Right lobe of liver (tissue), 6 donors: Measurements from ENCODE around the gene MAP3K9. TPM values are rescaled to one million over a fixed set of nuclear protein-coding genes. Genes with fewer than 3 reads are reported as not detected.

Experiments used
- ATAC-seq, 4 donors: fragments of 200-7000 bp; cut with Tn5 transposase; one replicate each; pipeline ENCODE4 v1.9.1; 2020; ENCODE audit warnings: mild to moderate bottlenecking in 4 of 4, moderate library complexity in 4 of 4
- DNase-seq, 3 donors: peaks; one replicate each; pipeline ENCODE4 v3.0.0-alpha.2; 2020
- H3K27ac ChIP-seq, 3 donors: fragments of 200-600 bp; one replicate each; pipeline ENCODE4 v1.8.0; 2022
- H3K27me3 ChIP-seq, 2 donors: fragments of 200-600 bp; one replicate each; pipeline ENCODE4 v1.8.0; 2022
- H3K36me3 ChIP-seq, 4 donors: fragments of 200-600 bp; sonication (generic) in 1 of 4; one replicate each; pipeline versions ENCODE4 v1.5.1 to v1.8.0; 2017 to 2022; ENCODE audit warnings: control low read depth in 1 of 4
- H3K4me1 ChIP-seq, 4 donors: fragments of 200-600 bp; sonication (generic) in 1 of 4; one replicate each; pipeline versions ENCODE4 v1.5.1 to v1.8.0; 2017 to 2022; ENCODE audit warnings: control low read depth in 1 of 4
- H3K4me3 ChIP-seq, 3 donors: fragments of 200-600 bp; one replicate each; pipeline ENCODE4 v1.8.0; 2022
- H3K9me3 ChIP-seq, 4 donors: fragments of 200-600 bp; sonication (generic) in 1 of 4; one replicate each; pipeline versions ENCODE4 v1.5.1 to v1.8.0; 2017 to 2022; ENCODE audit warnings: control low read depth in 1 of 4
- POLR2A ChIP-seq: fragments of 450-650 bp; IDR thresholded peaks from one replicate; pipeline ENCODE4 v1.6.1; 2017; ENCODE audit warnings: antibody characterized with exemption, mild to moderate bottlenecking
- WGBS: methylation state at CpG from one replicate; pipeline ENCODE4 v1.1.6; 2018; ENCODE audit warnings: low coverage, low lambda C conversion rate; ENCODE audit not compliant: insufficient coverage; ENCODE audit errors: missing lambda C conversion rate; 5-methylcytosine and 5-hydroxymethylcytosine counted together
- intact Hi-C, 2 donors: fragments of 100-400 bp; cut with DNase I; formaldehyde crosslinking; loops; one replicate each; pipeline versions ENCODE4 v1.11.2 to v1.14.1; 2022
- total RNA-seq, 6 experiments: library from RNA; depleted of rRNA in 2 of 6; stranded (reverse); fragments of >200 nt in 2 of 6; fragmentation: NEBNext Ultra II Directional in 3 of 6; extraction: Animal tissue kit (Norgen Biotek cat#: 25700) in 3 of 6; gene quantifications; one replicate each; pipeline versions ENCODE4 v1.1.0 to v1.2.4, GENCODE V29; 2016 to 2023
- TF ChIP-seq, protein P1 (sequence below), 4 donors: fragments of 200-600 bp in 3 of 4; fragments of 450-650 bp in 1 of 4; IDR thresholded peaks; one replicate each; pipeline versions ENCODE4 v1.5.1 to v1.8.0; 2016 to 2022; ENCODE audit warnings: antibody characterized with exemption in 4 of 4, mild to moderate bottlenecking in 2 of 4
- donor health status: DM: no; HTN: yes; CAD: no.
- donor health status: DM: no; HTN: no; CAD: no.
- donor health status: DM: no; HTN: no; CAD: no.
- donor health status: DM: no; HTN: yes; CAD: no.
- donor health status: DM: no; HTN: yes; CAD: no.

MAP3K9 gene
- total RNA-seq, 6 experiments from 2014 or later = 2.0 to 3.6 (median 2.7) TPM

DNA sequence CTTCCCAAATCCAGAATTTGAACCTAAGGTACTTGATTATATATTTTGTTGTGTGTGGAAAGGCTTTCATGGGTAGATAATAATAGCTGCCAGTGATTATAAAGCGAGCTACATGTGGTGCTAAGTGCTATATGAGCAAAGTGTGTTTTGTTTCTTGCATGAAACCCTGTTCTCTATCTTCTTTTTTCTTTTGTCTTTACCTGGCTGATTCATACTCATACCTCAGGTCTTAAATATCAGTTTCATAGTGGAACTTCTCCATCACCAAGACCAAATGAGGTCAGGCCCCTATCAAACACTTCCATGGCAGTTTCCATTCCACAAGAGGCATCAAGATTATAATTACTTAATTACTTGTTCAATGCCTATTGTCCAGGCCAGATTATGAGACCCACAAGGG, 6.9 kb downstream of the MAP3K9 start:
- H3K27me3 ChIP-seq = no peaks in the 10 kb centered on the region
- 83% methylated on average over 1 of the region's 1 CpG for WGBS
- intact Hi-C loops = loop anchor here in 1 of 2 donors (10.0 kb wide), 1 partner anchor 68 kb away; no protein-coding TSS in a partner anchor
- H3K4me3 ChIP-seq = no peak overlapping the region
- no peaks in the 10 kb centered on the region for H3K9me3 ChIP-seq
- H3K4me1 ChIP-seq = no peaks in the 10 kb centered on the region
- no peak for TF ChIP-seq POLR2A
- TF ChIP-seq, protein P1, sequence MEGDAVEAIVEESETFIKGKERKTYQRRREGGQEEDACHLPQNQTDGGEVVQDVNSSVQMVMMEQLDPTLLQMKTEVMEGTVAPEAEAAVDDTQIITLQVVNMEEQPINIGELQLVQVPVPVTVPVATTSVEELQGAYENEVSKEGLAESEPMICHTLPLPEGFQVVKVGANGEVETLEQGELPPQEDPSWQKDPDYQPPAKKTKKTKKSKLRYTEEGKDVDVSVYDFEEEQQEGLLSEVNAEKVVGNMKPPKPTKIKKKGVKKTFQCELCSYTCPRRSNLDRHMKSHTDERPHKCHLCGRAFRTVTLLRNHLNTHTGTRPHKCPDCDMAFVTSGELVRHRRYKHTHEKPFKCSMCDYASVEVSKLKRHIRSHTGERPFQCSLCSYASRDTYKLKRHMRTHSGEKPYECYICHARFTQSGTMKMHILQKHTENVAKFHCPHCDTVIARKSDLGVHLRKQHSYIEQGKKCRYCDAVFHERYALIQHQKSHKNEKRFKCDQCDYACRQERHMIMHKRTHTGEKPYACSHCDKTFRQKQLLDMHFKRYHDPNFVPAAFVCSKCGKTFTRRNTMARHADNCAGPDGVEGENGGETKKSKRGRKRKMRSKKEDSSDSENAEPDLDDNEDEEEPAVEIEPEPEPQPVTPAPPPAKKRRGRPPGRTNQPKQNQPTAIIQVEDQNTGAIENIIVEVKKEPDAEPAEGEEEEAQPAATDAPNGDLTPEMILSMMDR (IDR thresholded peaks at IDR 0.05) = no peak
- H3K27ac ChIP-seq = no peak overlapping the region
- DNase-seq = no peak
- no peaks in the 10 kb centered on the region for H3K36me3 ChIP-seq
- no peak for ATAC-seq

DNA sequence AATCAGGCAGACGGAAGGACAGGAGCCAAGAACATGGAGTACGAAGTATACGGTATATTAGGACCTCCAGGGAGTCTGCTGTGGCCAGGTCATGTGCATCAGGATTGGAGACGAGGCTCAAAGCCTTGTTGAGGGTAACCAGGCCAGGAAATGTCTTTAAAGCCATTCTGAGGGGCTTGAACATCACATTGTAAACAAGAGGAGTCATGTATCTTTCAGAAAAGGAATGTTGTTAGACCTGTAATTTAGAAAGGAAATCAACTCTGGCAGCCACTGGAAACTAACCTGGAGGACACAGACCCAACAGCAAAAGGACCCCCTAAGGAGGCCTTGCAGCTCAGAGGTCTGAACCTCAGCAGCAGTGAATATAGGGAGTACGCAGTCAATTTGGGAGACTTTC, 7.5 kb downstream of the MAP3K9 start:
- TF ChIP-seq, protein P1 (IDR thresholded peaks at IDR 0.05) = no peak
- intact Hi-C loops = loop anchor here in 1 of 2 donors (10.0 kb wide), 1 partner anchor 67 kb away; no protein-coding TSS in a partner anchor
- no peaks in the 10 kb centered on the region for H3K4me1 ChIP-seq
- ATAC-seq (no peak), DNase-seq (no peak)
- no peak overlapping the region for H3K4me3 ChIP-seq
- no peaks in the 10 kb centered on the region for H3K36me3 ChIP-seq
- WGBS = 92% methylated on average over 4 of the region's 5 CpGs
- H3K9me3 ChIP-seq = no peaks in the 10 kb centered on the region
- no peak overlapping the region for H3K27ac ChIP-seq
- no peaks in the 10 kb centered on the region for H3K27me3 ChIP-seq

DNA sequence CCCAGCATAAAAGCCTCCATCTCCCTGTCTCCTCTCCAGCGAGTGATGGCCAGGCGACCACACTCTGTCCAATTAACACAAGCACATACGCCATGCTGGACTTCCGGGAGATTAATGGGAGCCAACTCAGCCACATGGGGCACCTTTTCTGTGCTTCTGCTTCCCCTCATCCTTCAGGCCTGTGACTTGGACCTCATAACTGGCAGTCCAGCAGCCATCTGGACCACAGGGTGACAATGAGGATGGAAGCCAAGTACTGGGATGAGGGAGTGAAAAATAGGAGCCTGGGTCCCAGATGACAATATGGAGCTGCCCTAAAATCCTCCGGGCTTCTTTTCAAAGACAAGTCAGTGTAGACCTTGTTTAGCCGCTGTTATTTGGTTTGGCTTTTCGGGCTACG, 12.8 kb downstream of the MAP3K9 start:
- WGBS = 96% methylated on average over 7 of the region's 8 CpGs
- Histone ChIP-seq H3K27ac (no peak overlapping the region), H3K27me3 (no peaks in the 10 kb centered on the region), H3K4me1 (no peaks in the 10 kb centered on the region), H3K36me3 (no peaks in the 10 kb centered on the region), H3K4me3 (no peak overlapping the region), H3K9me3 (no peaks in the 10 kb centered on the region)
- DNase-seq (no peak), ATAC-seq (no peak)
- TF ChIP-seq POLR2A = no peak
- TF ChIP-seq, protein P1 (IDR thresholded peaks at IDR 0.05) = no peak
- intact Hi-C loops = no loop called here

DNA sequence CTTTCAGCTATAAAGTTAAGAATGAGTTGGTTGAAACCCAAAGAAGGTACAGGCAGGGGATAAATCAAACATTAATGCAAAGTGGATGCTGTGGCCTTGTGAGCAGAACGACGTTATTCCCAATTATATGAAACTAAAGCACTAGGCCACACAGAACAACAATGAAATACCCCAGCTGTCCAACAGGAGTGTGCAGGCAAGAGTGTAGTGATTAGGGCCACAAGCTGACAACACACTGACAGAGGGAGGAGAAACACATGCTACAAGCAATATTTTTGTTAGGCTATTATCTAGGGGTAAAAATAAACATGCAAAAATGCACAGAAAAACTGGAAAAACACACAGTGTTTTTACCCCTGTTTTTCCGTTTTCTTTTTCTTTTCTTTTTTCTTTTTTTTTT, 15.0 kb downstream of the MAP3K9 start:
- no peak overlapping the region for H3K27ac ChIP-seq
- no peaks in the 10 kb centered on the region for H3K36me3 ChIP-seq
- H3K27me3 ChIP-seq = no peaks in the 10 kb centered on the region
- TF ChIP-seq, protein P1 (IDR thresholded peaks at IDR 0.05) = no peak
- no peak for TF ChIP-seq POLR2A
- no peaks in the 10 kb centered on the region for H3K4me1 ChIP-seq
- H3K4me3 ChIP-seq = no peak overlapping the region
- ATAC-seq (no peak), DNase-seq (no peak)
- H3K9me3 ChIP-seq = no peaks in the 10 kb centered on the region
- intact Hi-C loops = no loop called here
- 73% methylated on average over 3 of the region's 3 CpGs for WGBS

DNA sequence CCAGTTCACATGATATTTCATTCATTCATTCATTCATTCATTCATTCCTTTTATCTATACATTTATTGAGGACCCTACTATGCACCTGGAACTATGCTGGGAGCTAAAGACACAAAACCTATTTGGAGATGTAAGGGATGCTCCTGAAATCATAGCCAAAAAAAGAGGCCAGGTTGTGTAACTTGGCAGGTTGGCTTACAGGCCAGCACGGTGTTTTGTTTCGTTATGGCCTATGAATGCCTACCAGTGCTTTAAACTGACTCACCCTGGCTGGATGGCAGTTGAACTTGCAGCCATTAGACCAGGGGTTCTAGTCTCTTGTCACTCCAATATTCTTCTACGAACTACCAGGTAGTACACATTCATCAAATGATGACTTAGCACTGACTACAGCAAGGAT, 15.7 kb downstream of the MAP3K9 start:
- no peak for ATAC-seq
- Histone ChIP-seq H3K36me3 (no peaks in the 10 kb centered on the region), H3K27ac (no peak overlapping the region), H3K27me3 (no peaks in the 10 kb centered on the region), H3K4me3 (no peak overlapping the region), H3K4me1 (no peaks in the 10 kb centered on the region), H3K9me3 (no peaks in the 10 kb centered on the region)
- DNase-seq = no peak
- intact Hi-C loops = no loop called here
- TF ChIP-seq, protein P1 (IDR thresholded peaks at IDR 0.05) = no peak
- TF ChIP-seq POLR2A = no peak
- 69% methylated on average over 3 of the region's 3 CpGs for WGBS
